Smooth muscle cell of the brain vasculature (primary cell): Measurements from ENCODE around the gene CDC7.

Source experiments
- DNase-seq: peaks from one replicate; pipeline ENCODE4 v3.0.0-alpha.2; 2012; ENCODE audit warnings: low read depth, low spot score

The CDC7 gene

DNA sequence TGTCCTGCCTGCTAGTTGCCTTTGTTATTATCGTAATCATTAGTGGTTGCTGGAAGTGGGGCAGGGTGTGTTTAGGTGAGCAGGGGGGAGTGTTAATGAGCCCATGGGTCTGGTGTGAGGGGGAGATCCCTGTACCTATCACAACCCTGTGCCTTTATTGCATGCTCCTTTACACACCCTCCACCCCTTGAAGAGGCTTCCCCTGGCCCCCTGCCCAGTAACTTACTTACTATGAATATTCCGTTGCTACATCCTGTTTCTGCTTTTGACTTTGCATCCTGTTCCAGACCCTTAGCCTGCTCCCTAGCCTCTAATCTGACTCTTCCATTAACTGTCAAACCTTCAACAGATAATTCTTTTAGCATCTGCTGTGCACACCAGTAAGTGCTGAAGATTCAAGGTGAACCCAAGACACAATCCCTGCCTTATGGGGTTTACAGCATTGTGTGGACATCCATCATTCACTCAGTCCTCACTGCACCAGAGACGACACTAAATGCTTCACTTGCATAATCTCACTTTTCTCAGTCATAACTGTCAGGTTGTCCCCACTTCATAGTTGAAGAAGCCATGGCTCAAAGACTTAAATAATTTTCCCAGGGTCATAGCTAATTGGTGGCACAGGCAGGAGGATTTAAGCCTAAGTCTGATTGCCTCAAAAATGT, 47.9 kb downstream of the CDC7 start:
- no peak for DNase-seq

DNA sequence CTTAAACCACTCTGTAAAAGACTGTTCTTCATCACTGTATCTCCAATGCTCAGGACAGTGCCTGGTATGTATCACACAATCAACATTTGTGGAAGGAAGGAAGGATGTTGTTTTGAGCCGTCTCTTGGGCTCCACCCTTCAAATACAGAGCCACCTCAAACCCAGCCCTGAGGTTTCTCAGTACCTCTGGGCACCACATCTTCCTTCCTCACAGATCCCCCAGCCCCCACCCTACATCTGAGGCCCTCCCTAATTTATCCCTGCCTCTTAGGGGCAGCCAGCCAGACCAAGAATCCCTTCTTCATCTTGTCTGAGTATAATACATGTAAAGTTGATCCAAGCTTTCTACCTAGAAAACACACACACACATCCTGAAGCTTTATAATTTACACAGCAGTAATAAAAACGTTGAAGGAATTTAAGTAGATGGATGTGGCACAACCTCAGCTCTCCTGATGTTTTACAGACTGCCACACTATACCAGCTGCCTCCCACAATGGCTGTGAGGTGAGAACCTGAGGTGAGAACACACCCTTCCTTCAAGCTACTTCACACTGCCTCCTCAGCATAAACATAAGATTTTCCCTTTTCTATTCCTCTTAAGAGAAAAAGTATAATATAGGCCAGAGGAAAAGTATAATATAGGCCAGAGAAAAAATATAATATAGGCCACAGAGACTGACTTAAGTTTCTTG, 48.5 kb downstream of the CDC7 start:
- DNase-seq: no peak

DNA sequence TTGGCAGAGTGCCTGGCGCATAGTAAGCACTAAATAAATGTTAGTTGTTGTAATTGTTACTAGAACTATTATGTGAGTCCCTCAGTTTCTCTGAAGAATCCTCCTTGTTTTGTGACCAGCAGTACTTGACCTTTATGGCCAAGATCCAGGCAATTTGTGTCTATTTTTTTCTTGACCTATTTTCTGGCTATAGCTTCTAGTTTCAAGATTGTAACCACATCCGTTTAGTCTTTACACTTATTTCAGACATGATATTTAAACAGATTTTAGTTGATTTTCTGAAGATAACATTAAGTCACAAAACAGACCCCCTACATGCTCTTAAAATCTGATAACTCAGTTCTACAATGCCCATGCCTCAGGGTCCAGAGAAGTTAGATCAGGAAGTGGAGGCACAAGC, 50.3 kb downstream of the CDC7 start:
- DNase-seq: no peak

DNA sequence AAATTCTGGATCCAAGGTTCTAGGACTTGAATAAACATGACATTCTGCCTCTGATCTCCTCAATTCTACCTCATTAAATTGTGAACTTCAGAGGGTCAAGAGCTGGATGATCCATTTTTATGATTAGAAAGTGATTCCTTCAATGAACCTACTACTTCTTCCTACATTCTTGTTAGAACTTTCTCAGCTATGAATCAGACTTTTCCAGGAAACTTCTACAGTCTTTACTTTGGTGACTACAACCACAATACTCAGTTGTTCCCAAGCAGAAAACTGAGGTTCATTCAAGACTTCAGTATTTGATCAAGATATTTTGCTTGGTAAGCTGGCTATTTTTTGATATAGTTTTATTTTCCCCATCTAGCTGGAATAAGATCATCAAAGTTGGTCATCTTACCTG, 51.4 kb downstream of the CDC7 start:
- no peak for DNase-seq

DNA sequence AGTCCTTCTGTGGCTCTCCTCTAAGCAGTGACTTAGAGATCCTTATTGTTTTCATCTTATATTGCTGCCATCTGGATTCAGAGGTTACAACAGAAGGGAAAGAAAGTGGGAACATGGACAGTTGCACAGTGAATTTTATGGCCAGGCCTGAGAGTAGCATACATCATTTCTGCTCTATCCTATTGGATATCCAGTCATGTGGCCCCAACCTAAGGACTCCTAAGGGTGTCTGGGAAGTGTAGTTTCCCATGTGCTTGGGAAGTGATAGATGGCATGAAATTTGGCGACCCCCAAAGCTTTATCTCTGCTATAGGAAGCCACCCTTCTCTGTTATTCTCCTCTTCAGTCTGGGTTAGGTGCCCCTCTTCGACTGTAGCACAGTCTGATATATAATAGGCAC, 51.9 kb downstream of the CDC7 start:
- DNase-seq: no peak

DNA sequence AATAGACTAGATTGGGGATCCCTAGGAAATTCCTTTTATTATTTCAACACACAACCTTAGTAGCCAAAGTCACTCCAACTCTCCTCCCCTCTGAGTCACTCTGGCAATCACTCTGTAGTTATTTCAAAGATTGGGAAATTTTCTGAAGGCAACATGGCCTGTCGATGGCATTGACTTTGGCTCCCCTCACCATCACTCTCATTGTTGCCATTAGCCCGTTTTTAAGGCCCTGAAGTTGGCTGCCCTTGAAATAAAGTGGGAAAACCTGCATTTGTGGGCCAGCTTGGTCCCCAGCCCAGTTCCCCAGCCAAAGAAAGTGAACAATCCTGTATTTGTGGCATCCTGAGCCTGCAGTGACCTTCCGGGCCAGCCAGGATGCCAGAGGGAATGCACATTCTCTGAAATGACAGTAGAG, 52.5 kb downstream of the CDC7 start:
- DNase-seq: no peak

DNA sequence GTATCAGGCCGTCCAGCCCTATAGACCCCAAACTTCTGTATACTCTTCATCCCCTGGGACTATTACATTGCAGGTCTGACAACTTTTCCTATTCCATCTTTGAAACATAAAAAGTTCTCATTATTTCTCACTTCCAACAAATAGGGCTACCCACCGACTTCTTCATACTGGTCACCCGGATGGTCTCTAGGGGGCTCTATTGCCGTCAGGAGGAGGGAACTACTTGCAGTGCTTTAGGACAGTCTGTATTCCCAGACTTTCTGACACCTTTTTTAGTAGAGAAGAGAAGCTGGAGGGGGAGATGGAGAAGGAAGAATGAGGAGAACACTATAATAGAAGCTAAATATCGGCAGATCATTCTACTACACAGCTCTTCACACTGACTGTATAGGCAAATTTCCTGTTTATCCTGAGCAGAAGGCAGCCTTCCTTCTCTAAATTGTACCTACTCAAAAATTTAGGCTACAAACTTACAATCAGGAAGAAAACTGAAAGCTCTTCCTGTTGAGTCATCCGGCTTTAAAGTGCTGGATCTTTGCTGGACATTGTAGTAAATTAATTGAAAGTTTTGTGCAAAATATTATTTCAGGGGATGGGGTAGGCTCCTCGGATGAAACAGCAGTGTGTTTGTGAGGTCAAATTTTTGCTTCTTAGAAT, 54.6 kb downstream of the CDC7 start:
- DNase-seq: no peak

DNA sequence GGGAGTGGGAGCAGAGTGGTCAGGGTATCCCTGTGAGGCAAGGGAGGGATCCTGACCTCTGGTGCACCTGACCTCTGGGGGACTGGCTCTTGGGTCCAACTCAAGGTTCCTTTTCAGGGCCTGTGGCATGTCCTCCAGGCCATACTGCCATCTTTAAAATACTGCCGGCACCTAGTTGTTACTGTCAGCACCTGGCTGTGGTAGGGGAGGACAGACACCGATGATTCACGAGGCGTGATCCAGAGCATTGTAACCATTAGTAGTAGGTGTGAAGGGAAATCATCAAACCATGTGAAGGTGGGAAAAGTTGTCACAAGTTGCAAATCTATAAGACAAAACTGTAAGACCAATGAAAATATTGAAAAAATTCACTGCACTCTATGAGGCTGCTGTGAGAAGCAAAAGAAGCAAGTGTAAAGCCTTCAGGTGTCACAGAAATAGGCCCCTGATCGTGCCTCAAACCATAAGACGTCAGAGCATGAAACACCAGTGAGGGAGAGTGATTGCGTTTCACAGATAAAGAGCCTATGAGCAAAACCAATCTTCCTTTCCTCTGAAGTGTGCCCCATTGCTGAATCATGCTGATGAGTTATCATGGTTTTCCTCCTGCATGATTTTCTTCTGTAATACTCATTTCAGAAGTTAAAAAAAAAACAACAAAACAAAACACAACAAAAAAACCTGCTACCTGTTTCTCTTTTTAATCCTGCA, 55.3 kb downstream of the CDC7 start:
- DNase-seq: no peak

DNA sequence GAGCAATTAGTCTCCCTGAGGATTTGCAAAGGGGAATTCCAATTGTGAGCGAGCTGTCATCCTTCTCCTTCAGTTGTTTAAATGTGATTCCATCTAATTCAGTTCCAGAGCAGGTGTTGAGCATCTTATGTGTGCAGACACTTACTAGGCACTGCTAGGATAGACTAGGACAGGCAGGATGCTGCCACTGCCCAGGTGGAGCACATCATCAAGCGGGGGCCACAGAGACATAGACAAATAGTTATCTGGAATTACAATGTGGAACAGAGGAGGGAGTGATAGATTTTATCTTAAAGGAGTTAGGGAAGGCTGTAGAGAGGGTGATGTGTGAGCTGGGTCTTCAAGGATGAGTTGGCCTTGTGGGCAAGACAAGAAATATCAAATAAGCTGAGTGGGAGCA, 55.9 kb downstream of the CDC7 start:
- DNase-seq: no peak

DNA sequence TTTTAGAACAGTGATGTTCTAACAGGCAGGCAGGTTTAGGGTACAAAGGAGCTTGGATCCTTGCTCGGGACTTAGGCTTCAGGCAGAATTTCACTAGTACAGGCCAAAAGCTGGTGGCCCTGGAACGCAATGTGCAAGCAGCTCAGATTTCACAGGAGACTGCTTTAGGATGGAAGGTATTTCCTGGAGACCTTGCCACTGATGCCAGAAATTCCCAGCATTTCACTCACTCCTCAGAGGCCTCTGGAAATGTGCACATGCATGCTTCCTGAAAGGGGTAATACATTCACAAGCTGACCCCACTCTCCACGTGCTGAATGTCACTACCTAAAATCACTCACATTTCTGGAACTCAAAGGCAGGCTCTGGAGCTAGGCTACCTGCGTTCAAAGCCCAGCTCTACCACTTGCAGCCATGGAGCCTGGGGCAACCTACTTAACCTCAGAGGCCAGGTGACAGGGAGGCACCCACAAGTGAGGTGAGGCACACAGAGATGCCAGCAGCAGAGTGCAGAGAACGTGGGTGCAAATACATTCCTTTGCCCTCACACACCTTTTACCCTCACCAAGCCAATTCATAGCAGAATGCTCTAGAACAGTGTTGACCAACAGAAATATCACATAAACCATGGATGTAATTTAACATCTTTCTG, 56.5 kb downstream of the CDC7 start:
- no peak for DNase-seq

DNA sequence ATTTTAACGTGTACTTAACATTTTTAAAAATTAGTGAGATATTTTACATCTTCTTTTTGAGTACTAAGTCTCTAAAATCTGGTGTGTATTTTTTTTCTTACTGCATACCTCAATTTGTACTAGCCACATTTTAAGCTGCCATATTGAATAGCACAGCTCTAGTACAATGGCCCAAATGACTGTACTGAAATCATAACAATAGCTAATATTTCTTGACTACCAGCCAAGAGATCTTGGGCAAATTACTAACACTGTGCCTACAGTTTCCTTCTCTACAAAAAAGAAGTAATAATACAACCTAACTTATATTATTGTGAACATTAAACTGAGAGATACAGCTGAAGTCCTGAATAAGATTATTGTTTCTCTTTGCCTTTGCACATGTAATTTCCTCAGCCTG, 57.2 kb downstream of the CDC7 start:
- no peak for DNase-seq

DNA sequence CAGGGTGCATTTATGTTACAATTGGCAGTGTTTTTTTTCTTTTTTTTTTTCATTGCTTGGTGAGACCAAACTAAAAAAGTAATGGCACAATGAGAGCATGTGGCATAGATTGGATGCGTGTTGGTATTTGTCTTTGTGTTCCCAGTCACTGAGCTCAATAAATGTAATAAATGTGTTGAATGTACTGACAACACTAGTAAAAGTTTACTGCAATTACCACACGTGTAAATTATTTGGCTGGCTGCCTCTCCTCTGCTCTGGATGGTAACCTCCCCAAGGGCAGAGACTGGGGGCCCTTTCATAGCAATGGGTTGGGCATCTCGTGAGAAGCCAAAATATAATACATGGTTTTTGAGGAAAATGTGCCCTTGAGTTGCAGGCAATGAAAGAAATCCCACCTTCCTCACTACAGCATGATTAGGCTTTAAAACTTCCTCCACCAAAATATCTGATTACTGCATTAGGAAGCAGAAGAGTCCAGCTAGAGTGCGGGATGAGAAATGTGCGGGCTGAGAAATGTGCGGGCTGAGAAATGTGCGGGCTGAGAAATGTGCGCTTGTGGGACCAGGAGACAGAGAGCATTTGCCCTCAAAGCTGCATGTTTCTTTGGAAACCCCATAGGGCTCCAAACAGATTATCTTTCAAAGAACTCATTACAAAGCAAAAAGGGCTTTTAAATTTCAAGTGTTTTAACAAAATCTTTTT, 58.5 kb downstream of the CDC7 start:
- DNase-seq: no peak

DNA sequence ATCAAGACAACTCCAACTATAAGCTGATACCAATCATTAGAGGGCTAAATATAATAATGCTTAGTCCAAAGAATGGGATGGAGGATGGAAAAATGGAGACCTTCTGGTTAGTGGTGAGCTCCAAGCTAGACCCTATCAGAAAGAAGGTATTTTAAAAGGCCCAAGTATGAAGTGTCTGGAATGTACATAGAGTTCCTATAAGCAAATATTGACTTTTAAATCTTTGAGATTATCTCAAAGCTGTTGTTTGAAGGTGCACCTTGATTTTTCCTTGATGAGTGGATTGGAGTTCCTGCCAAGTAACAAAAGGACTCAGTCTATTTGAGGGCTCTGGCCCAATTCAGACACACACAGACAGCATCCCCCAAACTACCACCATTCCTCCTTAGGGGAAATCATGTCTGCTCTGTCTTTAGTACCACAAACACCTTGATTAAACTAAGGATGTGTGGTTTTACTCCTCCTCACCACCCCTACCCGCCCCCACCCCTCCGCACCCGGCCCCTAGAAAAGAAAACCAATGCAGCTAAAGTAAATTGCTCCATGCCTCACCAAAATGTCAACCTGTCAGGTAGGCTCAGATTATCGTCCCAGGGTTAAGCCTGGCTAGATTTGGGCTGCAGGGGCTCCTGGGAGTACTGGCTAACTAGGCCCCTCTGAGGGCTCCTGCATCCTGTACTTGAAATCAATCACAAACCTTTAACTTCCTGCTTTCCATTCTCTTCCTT, 59.4 kb downstream of the CDC7 start:
- no peak for DNase-seq

DNA sequence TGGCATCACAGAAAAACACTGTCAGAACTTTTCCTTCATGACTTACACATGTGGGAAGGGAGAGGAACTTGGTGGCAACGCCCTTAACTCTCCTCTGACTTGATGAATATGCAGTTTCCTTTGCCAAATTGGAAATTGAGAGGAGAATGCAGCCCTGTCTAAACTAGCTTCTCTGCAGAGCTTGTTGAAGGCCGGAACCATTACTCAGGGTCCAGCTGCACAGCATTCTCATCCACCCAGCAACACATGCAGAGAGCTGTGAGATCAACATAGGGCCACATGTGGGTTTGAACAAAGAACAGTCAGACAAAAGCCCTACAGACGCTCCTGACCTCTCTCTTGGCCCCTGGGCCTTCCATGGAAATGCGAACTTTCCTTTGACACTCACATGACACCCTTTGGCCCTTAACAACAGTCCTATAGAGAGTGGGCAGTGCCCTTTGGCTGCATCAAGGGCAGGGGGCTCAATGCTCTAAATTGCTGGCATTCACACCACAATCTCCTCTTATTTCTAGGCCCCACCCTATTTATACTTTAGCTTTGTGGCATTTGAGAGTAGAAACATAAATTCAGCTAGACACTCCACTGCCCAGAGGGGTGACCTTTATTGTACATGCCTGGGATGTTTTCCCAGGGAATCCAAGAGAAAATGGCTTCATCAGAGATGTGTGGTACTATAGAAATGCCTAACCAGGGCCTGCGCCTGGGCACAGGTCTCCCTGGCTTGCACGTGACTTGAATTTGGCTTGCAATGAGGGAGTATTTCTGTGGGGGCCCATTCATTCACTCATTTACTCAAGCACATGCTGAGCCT, 64.4 kb downstream of the CDC7 start:
- DNase-seq: no peak

DNA sequence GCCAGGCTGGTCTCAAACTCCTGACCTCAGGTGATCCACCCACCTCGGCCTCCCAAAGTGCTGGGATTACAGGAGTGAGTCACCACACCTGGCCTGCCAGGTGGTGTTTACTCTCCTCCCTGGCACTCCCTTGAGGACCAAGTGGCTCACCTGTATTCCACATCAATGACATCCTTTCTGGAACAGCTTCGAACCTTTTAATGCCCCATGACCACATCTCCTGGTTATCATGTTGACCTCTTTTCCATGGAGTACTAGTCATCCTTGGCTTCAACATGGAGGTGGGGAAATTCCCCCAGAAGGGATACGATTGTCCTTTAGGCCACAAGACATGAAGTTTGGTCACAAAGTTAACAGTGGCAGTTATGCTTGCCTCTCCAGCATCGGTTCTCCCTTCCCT, 66.9 kb downstream of the CDC7 start:
- DNase-seq: no peak

DNA sequence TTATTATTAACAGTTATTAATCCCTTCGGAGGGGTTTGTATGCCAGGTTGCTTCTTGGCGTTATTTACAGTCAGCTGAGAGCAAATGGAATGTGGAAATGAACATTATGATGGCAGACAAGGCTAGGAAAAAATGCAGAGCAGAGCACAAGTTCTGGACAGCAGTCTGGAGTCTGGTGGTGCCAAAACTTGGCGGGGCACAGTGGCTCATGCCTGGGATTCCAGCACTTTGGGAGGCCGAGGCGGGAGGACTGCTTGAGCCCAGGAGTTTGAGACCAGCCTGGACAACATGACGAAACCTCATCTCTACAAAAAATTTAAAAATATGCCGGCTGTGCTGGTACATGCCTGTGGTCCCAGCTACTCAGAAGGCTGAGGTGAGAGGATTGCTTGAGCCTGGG, 67.6 kb downstream of the CDC7 start:
- no peak for DNase-seq

DNA sequence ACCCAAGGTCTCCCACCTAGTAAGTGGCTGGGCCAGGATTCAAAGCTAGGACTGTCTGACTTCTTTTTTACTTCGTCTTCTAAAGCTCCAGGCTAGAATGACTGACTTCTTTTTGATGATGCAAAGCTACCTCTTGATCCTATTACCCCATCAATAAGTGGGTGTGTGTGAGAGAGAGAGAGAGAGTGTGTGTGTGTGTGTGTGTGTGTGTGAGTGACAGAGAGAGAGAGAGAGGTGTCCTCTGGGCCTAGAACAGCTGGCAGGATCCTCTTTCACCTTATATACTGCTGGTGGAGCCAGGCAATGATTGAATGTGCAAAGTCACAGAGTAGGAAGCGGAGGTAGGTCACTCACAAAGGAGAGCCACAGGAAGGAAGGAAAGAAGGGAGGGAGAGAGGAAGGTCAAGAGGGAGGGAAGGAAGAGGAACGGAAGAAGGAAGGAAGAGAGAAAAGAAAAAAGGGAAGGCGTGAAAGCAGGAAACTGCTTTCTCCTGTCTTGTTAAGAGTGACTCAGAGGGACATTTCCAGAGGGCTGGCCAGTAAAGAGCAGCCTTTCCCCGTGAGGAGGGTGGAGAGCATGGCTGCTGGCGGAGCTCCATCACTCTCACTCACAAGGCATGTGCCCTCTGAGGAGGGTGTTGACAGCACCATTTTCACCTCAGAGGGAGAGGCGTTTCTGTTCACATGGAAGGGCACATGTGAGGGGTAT, 68.9 kb downstream of the CDC7 start:
- DNase-seq: no peak

DNA sequence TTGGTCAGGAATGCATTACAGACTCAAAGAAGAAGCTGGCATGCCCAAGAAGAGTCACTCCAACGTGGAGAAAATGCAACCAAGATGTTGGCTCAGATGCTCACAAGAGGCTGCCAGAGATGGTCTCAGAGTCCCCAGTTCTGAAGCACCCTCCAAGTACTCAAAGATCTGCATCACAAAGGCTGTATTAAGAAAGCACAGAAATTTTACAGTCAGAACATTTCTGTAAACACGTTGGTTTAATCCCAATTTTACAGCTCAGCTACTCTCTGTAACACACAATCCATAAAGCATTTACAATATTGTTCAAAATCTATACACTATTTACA, 69.4 kb downstream of the CDC7 start:
- DNase-seq: no peak

DNA sequence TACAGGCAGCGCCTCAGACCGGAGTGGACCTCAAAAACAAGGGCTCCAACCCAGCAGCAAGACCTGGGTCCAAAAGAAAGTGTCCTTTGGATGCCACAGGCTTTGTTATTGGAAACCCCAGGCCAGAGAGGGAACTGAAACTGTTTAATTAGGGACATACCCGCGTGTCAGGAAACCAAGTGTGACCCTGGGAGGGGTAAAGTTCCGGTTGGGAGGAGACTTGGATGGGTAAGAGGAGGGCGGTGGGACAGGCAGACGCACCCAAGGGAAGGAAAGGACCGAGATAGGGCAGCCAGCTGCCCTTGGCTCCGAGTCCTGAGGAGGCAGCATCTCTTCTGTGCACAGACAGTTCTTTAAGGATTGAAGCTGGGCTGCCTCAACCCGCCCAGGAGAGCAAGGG, 71.4 kb downstream of the CDC7 start:
- no peak for DNase-seq
